ENCODE measurements around the gene ENTR1.

GRCh38 chr9:136448655-136449054, 38.2 kb upstream of the ENTR1 start:
- TF ChIP-seq CTCF (conservative IDR thresholded peaks at IDR 0.05) (no peak), ZFX (IDR thresholded peaks at IDR 0.05) (no peak)

All from C4-2B (cell line).